Heart left ventricle (tissue), 16 donors: ENCODE data around the gene RCOR2. TPM values are rescaled to one million over a fixed set of nuclear protein-coding genes. Genes with fewer than 3 reads are reported as not detected.

Source experiments
- ATAC-seq, 4 donors: fragments of 200-7000 bp; cut with Tn5 transposase; one replicate each; pipeline ENCODE4 v1.9.1; 2020 to 2022; ENCODE audit warnings: moderate library complexity in 4 of 4, mild to moderate bottlenecking in 3 of 4, moderate number of reproducible peaks in 1 of 4
- DNase-seq, 5 donors: peaks; one replicate each; pipeline ENCODE4 v3.0.0-alpha.2; 2020
- H3K27ac ChIP-seq, 12 donors: fragments of 200-600 bp; sonication (generic) in 4 of 12; one replicate each; pipeline versions ENCODE4 v1.5.0 to v1.8.0; 2016 to 2022; ENCODE audit warnings: mild to moderate bottlenecking in 2 of 12
- H3K27me3 ChIP-seq, 9 donors: fragments of 200-600 bp; sonication (generic) in 2 of 9; one replicate each; pipeline versions ENCODE4 v1.5.1 to v1.8.0; 2016 to 2022; ENCODE audit warnings: mild to moderate bottlenecking in 3 of 9
- H3K36me3 ChIP-seq, 9 donors: fragments of 200-600 bp; sonication (generic) in 2 of 9; one replicate each; pipeline versions ENCODE4 v1.5.0 to v1.8.0; 2018 to 2022; ENCODE audit warnings: mild to moderate bottlenecking in 2 of 9
- H3K4me1 ChIP-seq, 12 donors: fragments of 200-600 bp; sonication (generic) in 4 of 12; one replicate each; pipeline versions ENCODE4 v1.5.0 to v1.8.0; 2016 to 2022; ENCODE audit warnings: mild to moderate bottlenecking in 3 of 12
- H3K4me3 ChIP-seq, 12 donors: fragments of 200-600 bp; sonication (generic) in 4 of 12; one replicate each; pipeline versions ENCODE4 v1.5.0 to v1.8.0; 2017 to 2022; ENCODE audit warnings: mild to moderate bottlenecking in 9 of 12, moderate library complexity in 4 of 12
- H3K9me3 ChIP-seq, 12 donors: fragments of 200-600 bp; sonication (generic) in 4 of 12; one replicate each; pipeline versions ENCODE4 v1.5.0 to v1.8.0; 2016 to 2022; ENCODE audit warnings: mild to moderate bottlenecking in 1 of 12
- POLR2A ChIP-seq, 2 donors: fragments of 450-650 bp; IDR thresholded peaks; one replicate each; pipeline ENCODE4 v1.6.1; 2017; ENCODE audit warnings: antibody characterized with exemption in 2 of 2, mild to moderate bottlenecking in 2 of 2, moderate library complexity in 2 of 2
- WGBS, 4 donors: extraction: QIAGEN DNeasy Blood & Tissue Kit in 2 of 4; methylation state at CpG; one replicate each; pipeline versions ENCODE4 v1.1.5 to v1.1.7; 2013 to 2018; 5-methylcytosine and 5-hydroxymethylcytosine counted together
- intact Hi-C, 10 donors: fragments of 100-400 bp; cut with DNase I; formaldehyde crosslinking; loops; one replicate each; pipeline versions ENCODE4 v1.11.1 to v1.14.2; 2022
- polyA plus RNA-seq, 2 donors: library from polyadenylated mRNA; stranded (reverse); fragments of 200-250 nt; gene quantifications; one replicate each; pipeline ENCODE4 v1.2.3, GENCODE V29; 2013
- total RNA-seq, 9 donors: library from RNA; depleted of rRNA in 2 of 9; stranded (reverse); fragments of >200 nt in 2 of 9; fragmentation: NEBNext Ultra II Directional in 3 of 9; extraction: Animal tissue kit (Norgen Biotek cat#: 25700) in 3 of 9; gene quantifications; one replicate each; pipeline versions ENCODE4 v1.1.0 to v1.2.4, GENCODE V29; 2016 to 2023
- TF ChIP-seq, protein P1 (sequence below), 12 donors: fragments of 200-600 bp; sonication (generic) in 4 of 12; IDR thresholded peaks; one replicate each; pipeline versions ENCODE4 v1.5.0 to v1.8.0; 2018 to 2022; ENCODE audit warnings: antibody characterized with exemption in 12 of 12, mild to moderate bottlenecking in 5 of 12
- donor health status: ischemic (EF 13 %, LVEDD 7.1; RV severe dilation, severe dysfunction).
- donor health status: healthy with polysubstance abuse.
- donor health status: DM: no; HTN: yes; CAD: no.
- donor health status: DM: no; HTN: no; CAD: no.
- donor health status: ischemic (EF 25% LVEDD 6.9; RV normal size, moderate dysfunction).
- donor health status: ischemic (EF 25% LVEDD 5.7; RV mildly dilated, moderate dysfunction).
- donor health status: healthy.
- donor health status: DM: yes; HTN: yes; CAD: no.
- donor health status: ischemic (EF 35%, LVEDD 5.7; RV mildly dilated, moderate dysfunction).
- donor health status: nonischemic (EF 11% LVEDD 7.7; RV severe dilation, severe dysfunction).
- donor health status: DM: yes; HTN: yes; CAD: no.
- donor health status: PGD.
- donor health status: ischemic (EF 29% LVEDD 5.4; RV normal size, mild dysfunction).
- donor health status: nonischemic (EF 23%, LVEDD 6.1; RV moderate dilation, normal function).

Gene RCOR2
- total and polyA plus RNA-seq, 11 donors = 1.9 to 5.7 (median 4.2) TPM

DNA sequence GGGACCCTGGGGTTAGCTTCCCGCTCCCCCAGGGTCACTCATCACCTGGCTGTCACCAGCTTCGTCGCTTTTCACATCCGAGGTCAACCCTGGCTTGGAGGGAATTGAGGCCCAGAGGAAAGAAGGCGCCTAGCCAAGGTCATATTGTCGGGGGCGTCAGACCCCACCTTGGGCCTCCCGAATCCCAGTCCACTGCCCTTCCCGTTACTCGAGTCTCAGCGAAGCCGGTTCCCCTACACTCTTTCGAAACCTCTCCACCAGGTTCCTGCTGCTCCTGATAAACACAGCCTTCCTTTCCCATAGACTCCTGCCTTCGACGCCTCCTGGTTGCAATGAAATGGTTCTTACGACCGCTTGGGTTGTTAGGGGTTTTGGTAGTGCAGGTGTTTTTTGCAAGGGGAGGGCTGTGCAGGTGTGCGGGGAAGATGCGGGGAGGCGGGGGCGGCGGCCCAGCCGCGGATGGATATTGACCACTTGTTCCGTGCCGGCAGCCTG lies 22.5 kb upstream of the RCOR2 start:
- ATAC-seq = peak in 2 of 4 donors; percentile 1

GRCh38 chr11:63938479-63939396 lies 21.8 kb upstream of the RCOR2 start, which contains the start of gene NAA40:
Gene NAA40, plus strand, starts transcription at chr11:63939002. Its CDS starts 95 bp downstream, at chr11:63939097.
- H3K4me3 ChIP-seq = peak within 1 kb of the TSS; percentile 50 to 94 (median 74)
- peaks cover 0 to 33% (median 19%) of the 10 kb centered on the region in 12 donors for H3K4me1 ChIP-seq
- H3K27me3 ChIP-seq = no peaks in the 10 kb centered on the region
- DNase-seq = peak; percentile 89 to 95 (median 94)
- no peaks in the 10 kb centered on the region for H3K9me3 ChIP-seq
- H3K36me3 ChIP-seq = peaks cover 0 to 3% (median 0%) of the 10 kb centered on the region in 9 donors
- intact Hi-C loops = loop anchor here in 3 of 10 donors (1.0 to 2.0 kb wide), 2 partner anchors 19 to 20 kb away; no protein-coding TSS in a partner anchor
- WGBS, 4 donors = 0 to 2% (median 1%) methylated on average over 34 to 91 of the region's 92 CpGs
- H3K27ac ChIP-seq = peak within 1 kb of the TSS in 11 of 12 donors; percentile 35 to 86 (median 75)
- no peak for TF ChIP-seq POLR2A (IDR thresholded peaks at IDR 0.05)
- TF ChIP-seq, protein P1, sequence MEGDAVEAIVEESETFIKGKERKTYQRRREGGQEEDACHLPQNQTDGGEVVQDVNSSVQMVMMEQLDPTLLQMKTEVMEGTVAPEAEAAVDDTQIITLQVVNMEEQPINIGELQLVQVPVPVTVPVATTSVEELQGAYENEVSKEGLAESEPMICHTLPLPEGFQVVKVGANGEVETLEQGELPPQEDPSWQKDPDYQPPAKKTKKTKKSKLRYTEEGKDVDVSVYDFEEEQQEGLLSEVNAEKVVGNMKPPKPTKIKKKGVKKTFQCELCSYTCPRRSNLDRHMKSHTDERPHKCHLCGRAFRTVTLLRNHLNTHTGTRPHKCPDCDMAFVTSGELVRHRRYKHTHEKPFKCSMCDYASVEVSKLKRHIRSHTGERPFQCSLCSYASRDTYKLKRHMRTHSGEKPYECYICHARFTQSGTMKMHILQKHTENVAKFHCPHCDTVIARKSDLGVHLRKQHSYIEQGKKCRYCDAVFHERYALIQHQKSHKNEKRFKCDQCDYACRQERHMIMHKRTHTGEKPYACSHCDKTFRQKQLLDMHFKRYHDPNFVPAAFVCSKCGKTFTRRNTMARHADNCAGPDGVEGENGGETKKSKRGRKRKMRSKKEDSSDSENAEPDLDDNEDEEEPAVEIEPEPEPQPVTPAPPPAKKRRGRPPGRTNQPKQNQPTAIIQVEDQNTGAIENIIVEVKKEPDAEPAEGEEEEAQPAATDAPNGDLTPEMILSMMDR (IDR thresholded peaks at IDR 0.05) = peak in 2 of 12 donors; percentile 7 to 35
- ATAC-seq = peak; percentile 87 to 96 (median 94)

More for the DNA sequence above, 22.5 kb upstream of the RCOR2 start:
- peak overlapping the region in 10 of 12 donors; percentile 35 to 86 (median 76) for H3K27ac ChIP-seq
- no peaks in the 10 kb centered on the region for H3K27me3 ChIP-seq
- peaks cover 0 to 3% (median 0%) of the 10 kb centered on the region in 9 donors for H3K36me3 ChIP-seq
- peak overlapping the region; percentile 50 to 94 (median 74) for H3K4me3 ChIP-seq
- TF ChIP-seq, protein P1 (IDR thresholded peaks at IDR 0.05) = no peak
- TF ChIP-seq POLR2A (IDR thresholded peaks at IDR 0.05) = no peak
- intact Hi-C loops = loop anchor here in 2 of 10 donors (2.0 kb wide), 1 partner anchor 21 kb away; no protein-coding TSS in a partner anchor
- peaks cover 0 to 38% (median 25%) of the 10 kb centered on the region in 12 donors for H3K4me1 ChIP-seq
- H3K9me3 ChIP-seq = no peaks in the 10 kb centered on the region
- WGBS, 4 donors = 1 to 6% (median 4%) methylated on average over 23 to 26 of the region's 26 CpGs
- no peak for DNase-seq

GRCh38 chr11:63937713-63938478 lies 20.9 kb upstream of the RCOR2 start:
- intact Hi-C loops = loop anchor here in 3 of 10 donors (1.0 to 2.0 kb wide), 2 partner anchors 19 kb away; no protein-coding TSS in a partner anchor
- peak in 2 of 4 donors; percentile 5 to 10 for ATAC-seq
- no peak for DNase-seq
- no peaks in the 10 kb centered on the region for H3K27me3 ChIP-seq
- 25 to 35% (median 30%) methylated on average over 30 of the region's 30 CpGs for WGBS, 4 donors
- no peaks in the 10 kb centered on the region for H3K9me3 ChIP-seq
- H3K27ac ChIP-seq = peak overlapping the region in 9 of 12 donors; percentile 35 to 86 (median 78)
- peak overlapping the region; percentile 50 to 94 (median 74) for H3K4me3 ChIP-seq
- H3K4me1 ChIP-seq = peaks cover 0 to 32% (median 19%) of the 10 kb centered on the region in 12 donors
- H3K36me3 ChIP-seq = peaks cover 0 to 3% (median 0%) of the 10 kb centered on the region in 9 donors
- no peak for TF ChIP-seq POLR2A (IDR thresholded peaks at IDR 0.05)
- TF ChIP-seq, protein P1 (IDR thresholded peaks at IDR 0.05) = peak in 1 of 12 donors; percentile 5
